Measurements from ENCODE around the gene TUBB4B.

- TF ChIP-seq CTCF (IDR thresholded peaks at IDR 0.05; ENCODE audit: borderline replicate concordance, extremely low read depth, low read length, poor library complexity, severe bottlenecking) (no peak), EZH2 (IDR thresholded peaks at IDR 0.05; ENCODE audit: borderline replicate concordance, low read depth, low read length, severe bottlenecking) (no peak)
Measured at GRCh38 chr9:137251490-137252268, 10.6 kb downstream of the TUBB4B start.

Data from DND-41 (cell line).